ENCODE results near the gene USP6NL.

USP6NL gene

DNA sequence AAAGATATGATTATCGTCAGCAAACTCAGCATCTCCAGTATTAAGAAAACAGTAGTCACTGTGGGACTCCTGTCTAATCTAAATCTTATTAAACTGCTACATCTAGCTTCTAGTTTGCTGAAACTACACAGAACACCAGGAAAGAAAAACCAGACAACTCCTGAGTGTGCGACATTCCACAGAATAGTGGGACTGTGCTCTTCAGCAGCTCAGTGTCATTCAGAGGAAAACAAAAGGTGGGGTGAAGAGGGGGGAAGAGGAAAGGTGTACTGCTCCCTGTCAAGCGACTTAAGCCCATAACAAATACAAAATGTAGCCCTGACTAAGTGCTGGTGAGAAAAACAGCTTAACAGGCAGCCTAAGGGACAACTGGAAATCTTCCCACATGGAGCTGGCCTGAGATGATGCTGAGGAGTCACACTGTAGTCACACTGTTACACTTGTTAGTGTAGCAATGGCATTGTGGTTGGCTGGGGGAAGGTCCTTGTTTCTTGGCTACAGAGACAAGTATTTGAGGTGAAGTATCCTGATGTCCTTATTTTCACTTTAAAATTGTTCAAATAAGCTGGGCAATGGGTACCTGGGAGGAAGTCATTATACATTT is 135.5 kb downstream of the USP6NL start:
- no peak overlapping the region for H3K4me3 ChIP-seq (ENCODE audit: control insufficient read depth, low read depth, low read length)
- TF ChIP-seq, protein P1, sequence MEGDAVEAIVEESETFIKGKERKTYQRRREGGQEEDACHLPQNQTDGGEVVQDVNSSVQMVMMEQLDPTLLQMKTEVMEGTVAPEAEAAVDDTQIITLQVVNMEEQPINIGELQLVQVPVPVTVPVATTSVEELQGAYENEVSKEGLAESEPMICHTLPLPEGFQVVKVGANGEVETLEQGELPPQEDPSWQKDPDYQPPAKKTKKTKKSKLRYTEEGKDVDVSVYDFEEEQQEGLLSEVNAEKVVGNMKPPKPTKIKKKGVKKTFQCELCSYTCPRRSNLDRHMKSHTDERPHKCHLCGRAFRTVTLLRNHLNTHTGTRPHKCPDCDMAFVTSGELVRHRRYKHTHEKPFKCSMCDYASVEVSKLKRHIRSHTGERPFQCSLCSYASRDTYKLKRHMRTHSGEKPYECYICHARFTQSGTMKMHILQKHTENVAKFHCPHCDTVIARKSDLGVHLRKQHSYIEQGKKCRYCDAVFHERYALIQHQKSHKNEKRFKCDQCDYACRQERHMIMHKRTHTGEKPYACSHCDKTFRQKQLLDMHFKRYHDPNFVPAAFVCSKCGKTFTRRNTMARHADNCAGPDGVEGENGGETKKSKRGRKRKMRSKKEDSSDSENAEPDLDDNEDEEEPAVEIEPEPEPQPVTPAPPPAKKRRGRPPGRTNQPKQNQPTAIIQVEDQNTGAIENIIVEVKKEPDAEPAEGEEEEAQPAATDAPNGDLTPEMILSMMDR (conservative IDR thresholded peaks at IDR 0.05; ENCODE audit: control insufficient read depth, insufficient read depth, low read depth, low read length), result no peak
- peak; percentile 6 for DNase-seq (ENCODE audit: low read depth)

DNA sequence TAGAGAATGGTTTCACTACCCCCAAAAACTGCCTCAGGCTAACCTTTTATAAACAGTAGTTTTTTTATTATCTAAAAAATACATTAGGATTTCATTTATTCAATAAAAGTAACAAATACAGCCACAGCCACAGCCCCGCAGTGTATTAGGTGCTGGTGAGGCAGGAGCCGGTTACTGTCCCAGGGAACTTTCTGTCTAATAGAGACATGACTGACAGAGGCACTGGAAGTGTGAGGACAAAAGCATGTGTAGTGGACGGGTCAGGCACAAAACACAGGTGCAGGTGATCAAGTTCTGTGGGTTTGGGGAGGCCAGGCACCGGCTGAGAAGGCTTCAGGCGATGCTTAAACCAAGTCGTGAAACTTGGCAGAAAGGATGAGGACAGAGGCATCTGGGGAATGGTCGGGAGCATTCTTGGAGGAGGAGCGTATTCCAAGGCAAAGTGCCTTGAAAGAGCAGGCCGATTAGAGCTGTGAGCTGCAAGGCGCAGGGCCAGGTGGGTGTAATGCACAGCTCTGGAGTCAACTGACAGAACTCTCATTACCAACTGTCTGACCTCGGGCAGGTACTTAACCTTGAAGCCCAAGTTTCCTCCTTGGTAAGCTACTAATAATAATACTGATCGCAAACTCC is 138.2 kb downstream of the USP6NL start:
- TF ChIP-seq, protein P1 (conservative IDR thresholded peaks at IDR 0.05; ENCODE audit: control insufficient read depth, insufficient read depth, low read depth, low read length), result no peak

DNA sequence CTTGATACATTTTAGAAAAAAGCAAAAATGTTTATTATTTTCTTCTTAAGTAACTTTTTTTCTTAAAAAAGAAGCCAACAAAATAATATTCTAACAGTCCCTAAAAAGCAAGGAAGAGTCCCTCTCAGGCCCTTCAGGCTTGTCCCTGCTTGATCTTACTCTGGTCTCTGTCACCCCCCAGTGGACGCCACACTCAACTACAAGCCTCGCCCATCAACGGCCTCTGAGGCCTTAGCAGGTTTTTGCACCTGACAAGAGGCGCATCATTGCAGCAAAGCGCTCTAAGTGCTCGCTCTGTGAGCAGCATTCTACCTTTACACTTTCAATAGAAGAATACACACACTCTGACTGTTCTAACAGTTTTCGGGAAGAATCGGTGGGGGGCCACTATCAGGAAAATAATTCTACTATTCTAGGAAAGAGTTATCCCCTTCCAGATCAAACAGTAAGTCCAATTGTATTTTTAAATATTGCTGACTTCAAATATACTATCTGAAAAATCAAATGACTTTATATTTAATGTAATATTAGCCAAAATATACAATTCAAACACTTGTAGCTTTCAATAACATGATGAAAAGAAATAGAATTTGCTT is 139.2 kb downstream of the USP6NL start:
- H3K4me3 ChIP-seq (ENCODE audit: control insufficient read depth, low read depth, low read length), result no peak overlapping the region
- TF ChIP-seq, protein P1 (conservative IDR thresholded peaks at IDR 0.05; ENCODE audit: control insufficient read depth, insufficient read depth, low read depth, low read length), result peak; percentile 90
- DNase-seq (ENCODE audit: low read depth), result peak; percentile 58

More for the DNA sequence above, 138.2 kb downstream of the USP6NL start:
- no peak overlapping the region for H3K4me3 ChIP-seq (ENCODE audit: control insufficient read depth, low read depth, low read length)
- DNase-seq (ENCODE audit: low read depth), result no peak

DNA sequence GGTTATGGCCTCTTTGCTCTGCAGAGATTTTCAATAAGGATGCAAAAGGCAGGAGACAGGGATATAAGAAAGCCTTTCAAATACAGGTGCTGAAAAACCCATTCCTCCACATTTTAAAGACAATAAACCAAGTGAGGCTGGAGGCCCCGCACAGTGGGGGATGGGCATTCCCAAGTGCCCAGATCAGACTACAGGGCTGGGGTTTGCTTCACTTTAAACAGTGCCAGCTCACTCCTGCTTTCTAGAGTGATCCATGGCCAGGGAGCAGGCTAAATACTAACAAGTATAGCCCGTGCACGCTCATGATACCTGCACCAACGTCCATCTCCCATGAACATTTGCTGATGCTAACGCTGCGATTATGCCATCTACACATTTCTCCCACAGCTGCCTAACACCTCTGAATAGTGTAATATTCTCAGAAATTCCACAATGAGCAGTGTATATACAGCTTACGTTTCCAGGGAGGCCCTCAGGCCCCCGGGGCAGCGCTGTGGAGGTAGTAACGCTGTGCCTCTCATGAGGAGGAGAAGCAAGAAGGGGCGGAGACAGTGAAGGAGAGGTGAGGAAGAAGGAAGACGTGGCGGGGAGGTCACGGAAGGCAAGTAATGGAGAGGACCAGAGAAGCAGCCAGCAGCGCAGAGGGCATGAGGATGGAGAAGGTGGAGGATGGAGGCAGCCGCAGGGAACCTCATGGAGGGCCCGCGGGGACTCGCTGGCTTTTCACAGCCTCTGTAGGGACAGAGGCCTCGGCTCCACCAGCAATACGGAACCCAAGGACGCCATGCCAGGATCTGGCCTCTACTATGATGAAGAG is 141.7 kb downstream of the USP6NL start:
- no peak for DNase-seq (ENCODE audit: low read depth)
- H3K4me3 ChIP-seq (ENCODE audit: control insufficient read depth, low read depth, low read length), result no peak overlapping the region
- TF ChIP-seq, protein P1 (conservative IDR thresholded peaks at IDR 0.05; ENCODE audit: control insufficient read depth, insufficient read depth, low read depth, low read length), result no peak

DNA sequence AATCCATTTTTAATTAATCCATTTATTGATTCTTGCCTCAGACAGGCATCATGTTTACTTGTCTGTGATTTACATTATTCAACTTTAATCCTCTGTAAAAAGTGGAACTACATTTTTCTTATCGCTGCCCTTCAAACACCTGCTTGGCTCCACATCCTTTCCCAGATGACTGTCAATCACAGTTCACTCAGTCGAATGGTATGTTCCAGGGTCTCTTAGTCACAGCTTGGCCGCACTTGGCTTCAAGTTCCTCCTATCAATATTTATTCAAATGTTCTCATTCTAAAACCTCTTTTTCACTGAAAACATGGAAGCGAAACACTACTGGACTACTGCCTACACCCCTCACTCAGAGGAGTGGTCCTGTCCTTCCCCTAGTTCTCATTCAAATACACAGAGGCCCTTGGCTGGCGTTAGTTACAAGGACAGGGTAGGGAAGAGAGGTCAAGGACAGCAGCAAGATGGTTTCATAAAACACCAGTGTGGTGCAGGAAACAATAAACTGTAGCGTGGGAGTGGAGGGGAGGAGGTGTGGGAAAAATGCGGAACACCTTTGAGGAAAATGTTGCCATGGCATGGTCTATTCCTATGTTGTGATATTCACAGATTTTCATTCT is 143.2 kb downstream of the USP6NL start:
- H3K4me3 ChIP-seq (ENCODE audit: control insufficient read depth, low read depth, low read length), result no peak overlapping the region
- peak; percentile 31 for DNase-seq (ENCODE audit: low read depth)
- TF ChIP-seq, protein P1 (conservative IDR thresholded peaks at IDR 0.05; ENCODE audit: control insufficient read depth, insufficient read depth, low read depth, low read length), result no peak

DNA sequence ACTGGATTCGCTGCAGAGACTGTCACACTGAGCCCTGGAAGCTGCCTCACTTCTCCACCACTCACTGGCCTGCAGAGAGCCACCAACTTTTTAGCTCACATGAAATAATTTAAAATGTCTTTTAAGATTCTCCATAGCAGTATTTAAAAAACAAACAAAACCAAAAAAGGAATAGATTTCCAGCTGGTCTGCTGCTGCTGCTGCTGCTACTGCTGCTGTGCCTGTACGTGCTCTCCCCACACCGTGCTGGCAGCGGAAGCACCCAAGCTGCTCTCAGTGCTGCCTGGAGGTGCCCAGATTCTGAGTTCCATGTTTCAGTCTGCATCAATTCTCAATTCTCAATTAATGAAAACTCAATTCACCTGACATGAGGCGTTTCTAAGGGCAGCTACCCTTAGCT is 146.0 kb downstream of the USP6NL start:
- TF ChIP-seq, protein P1 (conservative IDR thresholded peaks at IDR 0.05; ENCODE audit: control insufficient read depth, insufficient read depth, low read depth, low read length), result no peak
- DNase-seq (ENCODE audit: low read depth), result no peak

More for the DNA sequence above, 146.0 kb downstream of the USP6NL start:
- no peak overlapping the region for H3K4me3 ChIP-seq (ENCODE audit: control insufficient read depth, low read depth, low read length)

All from fibroblast of mammary gland (primary cell).